GM19455 (cell line): ENCODE data around the gene GNAL.

Experiments
- ATAC-seq: cut with Tn5 transposase; IDR thresholded peaks from one replicate; pipeline ENCODE4 v1.9.1; 2021; ENCODE audit not compliant: unreplicated experiment

Gene GNAL

GRCh38 chr18:11757084-11757590 lies 68.1 kb downstream of the GNAL start:
- no peak for ATAC-seq

DNA sequence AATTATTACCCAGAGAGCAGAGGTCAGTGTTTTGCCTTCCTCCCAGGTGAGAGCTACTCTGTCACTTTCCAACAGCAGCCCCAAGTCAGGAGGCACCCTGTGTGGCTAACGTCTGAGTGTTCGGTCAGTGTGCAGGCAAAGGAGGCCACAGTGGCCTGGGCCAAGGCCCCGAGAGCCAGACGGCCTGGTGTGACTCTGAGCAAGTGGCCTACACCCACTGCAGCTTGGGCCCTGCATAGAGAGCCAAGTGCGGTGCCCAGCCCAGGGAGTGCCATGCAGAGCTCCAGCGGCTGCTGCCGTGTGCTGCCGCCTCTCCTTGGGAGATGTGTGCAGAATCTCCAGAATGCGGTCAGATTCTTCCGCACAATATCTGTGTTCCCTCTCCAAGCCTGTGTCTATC lies 70.4 kb downstream of the GNAL start:
- ATAC-seq, result no peak

GRCh38 chr18:11760498-11761167 lies 71.6 kb downstream of the GNAL start:
- ATAC-seq, result no peak

DNA sequence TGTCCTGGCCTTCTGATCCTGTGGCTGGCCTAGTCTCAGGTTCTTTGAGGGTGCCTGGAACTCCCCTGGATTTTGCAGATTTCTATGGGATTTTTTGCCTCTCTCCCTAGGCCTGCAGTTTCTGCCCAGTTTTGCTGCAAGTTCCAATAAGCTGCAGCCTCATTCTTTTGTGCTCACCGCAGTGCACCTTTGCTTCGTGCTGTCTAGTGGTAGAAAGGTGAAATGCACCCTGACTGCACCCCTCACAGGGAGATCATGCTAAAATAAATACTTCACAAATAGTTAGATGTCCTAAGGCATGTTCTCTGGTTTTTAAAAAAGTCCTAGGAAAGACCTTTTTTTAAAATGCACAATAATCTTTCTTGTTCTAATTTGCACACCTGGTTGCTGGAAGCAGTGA lies 72.5 kb downstream of the GNAL start:
- ATAC-seq, result no peak

GRCh38 chr18:11762429-11762828 lies 73.4 kb downstream of the GNAL start:
- ATAC-seq, result no peak

DNA sequence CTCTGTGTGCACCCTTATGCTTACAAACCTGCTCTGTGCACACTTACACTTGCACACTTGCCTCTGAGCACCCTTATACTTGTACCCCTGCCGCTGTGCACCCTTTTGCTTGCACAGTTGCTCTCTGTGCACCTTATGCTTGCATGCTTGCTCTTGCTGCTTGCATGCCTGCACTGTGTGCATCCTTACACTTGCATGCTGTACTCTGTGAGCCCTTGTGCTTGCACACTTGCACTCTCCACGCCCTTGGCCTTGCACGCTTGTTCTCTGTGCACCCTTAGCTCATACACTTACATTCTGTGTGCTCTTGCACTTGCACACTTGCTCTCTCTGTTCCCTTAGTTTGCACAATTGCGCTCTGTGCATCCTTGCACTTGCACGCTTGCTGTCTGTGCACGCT lies 78.3 kb downstream of the GNAL start:
- no peak for ATAC-seq

GRCh38 chr18:11767935-11768334 lies 78.9 kb downstream of the GNAL start:
- ATAC-seq, result no peak

DNA sequence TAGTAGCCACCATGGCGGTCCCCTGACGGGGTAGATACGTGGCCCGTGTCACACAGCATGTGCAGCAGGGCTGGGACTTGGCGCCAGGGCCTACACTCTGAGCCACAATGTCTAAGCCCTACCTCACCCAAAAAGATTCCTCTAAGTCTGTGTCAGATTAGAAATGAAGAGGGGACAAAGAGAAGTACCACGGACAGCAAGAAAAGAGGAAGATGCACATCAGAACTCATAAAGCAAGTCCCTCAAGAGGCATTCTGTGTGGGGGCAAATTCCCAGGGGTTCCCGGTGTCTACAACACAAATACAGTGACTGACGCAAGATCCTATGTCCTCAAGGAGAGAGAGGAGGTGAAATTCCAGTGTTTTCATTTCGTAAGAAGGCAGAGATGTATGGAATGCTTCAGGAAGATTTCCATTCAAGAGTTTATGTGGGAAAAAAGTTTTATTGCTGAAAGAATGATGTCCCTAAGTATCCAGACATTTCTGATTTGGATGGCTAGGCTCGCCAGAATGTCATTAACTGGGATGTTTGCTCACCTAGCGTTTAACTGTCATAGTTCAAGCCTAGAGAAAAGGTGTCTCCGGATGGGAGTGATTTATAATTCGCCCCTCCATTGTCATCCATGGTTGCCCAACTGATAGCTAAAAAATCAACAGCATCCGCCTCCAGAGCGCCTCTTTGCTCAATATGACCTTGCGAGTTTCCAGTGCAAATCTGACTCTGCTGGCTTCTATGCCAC lies 86.5 kb downstream of the GNAL start:
- no peak for ATAC-seq

DNA sequence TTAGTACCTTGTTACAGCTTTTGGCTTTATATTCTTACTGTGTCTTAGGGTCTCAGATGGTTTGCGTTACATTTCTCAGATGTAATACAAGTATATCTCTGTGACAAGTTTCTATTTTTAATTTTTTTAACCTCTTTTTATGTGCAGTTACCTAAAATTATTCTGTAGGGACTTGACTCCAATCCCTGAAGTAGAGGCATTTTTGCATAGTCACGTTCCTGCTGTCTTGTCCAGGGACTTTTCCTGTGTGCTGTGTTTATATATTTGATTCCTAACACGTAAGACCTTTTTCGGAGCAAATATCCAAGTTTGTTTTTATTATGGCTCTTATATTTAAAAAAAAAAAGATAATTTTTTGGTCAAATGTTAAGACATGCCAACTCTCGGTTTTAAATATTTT lies 91.0 kb downstream of the GNAL start:
- no peak for ATAC-seq

DNA sequence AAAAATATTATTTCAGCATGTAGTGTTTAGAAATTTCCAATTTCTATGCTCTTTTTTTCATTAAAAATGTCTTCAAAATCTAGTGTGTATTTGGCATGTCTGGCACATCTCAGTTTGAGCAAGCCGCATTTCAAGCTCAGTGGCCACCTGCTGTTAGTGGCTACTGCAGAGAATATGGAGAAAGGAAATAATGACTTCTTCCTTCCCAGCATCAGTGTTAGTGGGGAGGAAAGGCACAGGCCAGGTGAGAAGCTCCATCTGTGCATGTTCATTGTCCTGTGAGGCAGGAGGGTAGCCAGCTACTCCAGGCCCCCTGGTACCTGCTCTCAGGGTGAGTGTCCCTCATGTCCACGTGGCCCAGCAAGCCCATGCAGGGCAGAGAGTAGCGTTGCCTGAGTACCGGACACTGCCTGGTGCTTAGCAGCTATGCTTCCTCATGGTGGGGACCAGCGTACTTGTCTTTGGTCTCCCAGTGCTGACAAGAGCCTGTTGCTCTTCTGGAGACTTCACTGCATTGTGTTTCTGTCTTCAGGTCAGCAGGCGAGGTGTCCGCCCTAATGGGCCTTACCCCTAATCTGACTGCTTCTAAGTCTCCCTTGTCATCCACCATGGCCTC lies 94.8 kb downstream of the GNAL start:
- ATAC-seq, result no peak

GRCh38 chr18:11784674-11785304 lies 95.7 kb downstream of the GNAL start:
- ATAC-seq, result no peak

- no peak for ATAC-seq
These were observed 96.5 kb downstream of the GNAL start for GRCh38 chr18:11785444-11786055.

DNA sequence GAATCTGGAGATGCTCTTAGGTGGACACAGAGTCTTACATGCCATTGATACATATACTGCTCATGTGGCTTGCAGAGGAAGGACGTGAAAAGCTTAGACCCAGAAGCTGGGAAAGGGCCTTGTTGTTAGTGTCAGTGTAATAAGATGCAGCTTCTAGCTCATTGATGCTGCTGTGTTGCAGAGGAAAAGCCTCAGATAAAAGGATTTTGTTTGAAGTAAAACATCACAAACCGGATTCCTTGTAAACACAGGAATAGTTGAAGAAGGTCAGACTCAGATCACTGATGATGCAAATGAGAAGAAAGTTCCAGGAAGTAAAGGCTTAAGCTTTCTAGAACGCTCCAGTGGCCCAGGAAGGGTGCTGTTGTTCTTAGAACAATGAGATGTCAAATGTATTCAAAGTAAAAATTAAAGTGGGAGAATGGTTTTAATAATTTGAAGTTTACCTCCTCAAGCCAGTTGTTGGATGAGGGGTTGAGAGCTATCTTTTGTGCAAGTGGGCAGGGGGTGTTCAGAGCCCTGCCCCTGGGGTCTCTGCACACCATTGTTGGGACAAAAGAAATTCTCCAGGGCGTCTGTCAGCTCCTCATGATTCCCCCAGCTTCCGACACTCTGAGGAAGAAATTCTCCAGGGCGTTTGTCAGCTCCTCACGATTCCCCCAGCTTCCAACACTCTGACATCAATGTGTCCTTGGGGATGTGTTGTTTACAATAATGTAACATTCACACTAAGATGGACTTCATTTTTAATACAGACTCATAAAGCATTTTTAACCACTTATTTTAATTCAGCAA lies 100.8 kb downstream of the GNAL start:
- no peak for ATAC-seq

- no peak for ATAC-seq
These were observed 102.1 kb downstream of the GNAL start for GRCh38 chr18:11791131-11791530.

DNA sequence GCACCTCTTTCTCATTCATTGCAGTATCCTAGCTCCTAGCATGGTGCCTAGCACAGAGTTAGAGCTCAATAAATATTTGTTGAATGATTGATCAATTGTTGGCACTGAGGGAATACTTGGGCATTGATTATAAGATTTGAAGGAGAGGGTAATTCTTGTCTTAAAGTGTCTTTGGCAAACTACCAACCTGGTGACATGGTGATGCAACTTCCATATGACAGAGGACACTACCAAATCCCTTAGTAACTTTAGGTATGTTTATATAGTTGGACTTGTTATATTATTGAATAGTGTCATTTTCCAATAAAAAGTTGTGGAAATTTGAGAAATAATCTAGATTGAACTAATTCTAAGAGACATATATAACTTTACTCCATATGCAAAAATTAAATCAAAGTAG lies 103.6 kb downstream of the GNAL start:
- ATAC-seq, result no peak

- no peak for ATAC-seq
These were observed 105.1 kb downstream of the GNAL start for GRCh38 chr18:11794195-11794594.

- ATAC-seq, result no peak
These were observed 106.9 kb downstream of the GNAL start for GRCh38 chr18:11795916-11796315.

DNA sequence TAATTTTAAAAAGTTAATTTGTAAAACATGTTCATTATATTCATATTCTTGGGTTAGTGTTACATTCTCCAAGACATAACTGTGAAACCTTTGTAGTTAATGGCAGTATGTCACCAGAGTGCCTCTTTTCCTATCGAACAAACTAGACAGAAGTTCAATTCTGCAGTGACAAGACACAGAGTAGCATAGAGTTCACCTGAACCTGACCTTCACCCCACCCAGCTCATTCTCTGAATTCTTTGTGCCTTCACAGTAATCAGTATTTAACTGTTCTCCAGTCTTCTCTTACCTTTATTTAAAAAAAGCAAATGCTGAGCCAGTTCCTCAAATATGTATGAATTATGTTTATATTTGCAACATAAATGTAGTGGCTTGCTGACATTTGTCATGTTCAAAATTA lies 109.2 kb downstream of the GNAL start:
- ATAC-seq, result no peak

DNA sequence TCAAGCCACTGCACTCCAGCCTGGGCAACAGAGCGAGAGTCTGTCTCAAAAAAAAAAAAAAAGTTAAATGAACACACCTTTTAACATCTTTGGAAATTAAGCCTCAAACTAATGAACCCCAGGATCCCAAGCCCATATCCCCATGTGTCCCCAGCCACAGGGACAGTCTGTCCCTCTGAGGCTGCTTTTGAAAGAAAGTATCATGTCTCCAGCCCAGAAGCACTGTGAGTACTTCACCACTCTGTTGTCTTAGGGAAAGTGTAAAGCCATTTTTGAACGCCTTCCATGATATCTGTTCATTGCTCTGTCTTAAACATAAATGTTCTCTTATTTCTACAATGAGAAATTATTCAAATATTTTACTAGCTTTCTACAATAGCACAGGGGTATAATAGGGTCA lies 110.0 kb downstream of the GNAL start:
- ATAC-seq, result no peak

- ATAC-seq, result no peak
These were observed 111.7 kb downstream of the GNAL start for GRCh38 chr18:11800566-11801334.
